ENCODE results near the gene RAF1. TPM values are rescaled to one million over a fixed set of nuclear protein-coding genes. Genes with fewer than 3 reads are reported as not detected.
"Not testable (repeated sequence)": the region's sequence is repeated elsewhere in the genome, so short reads cannot be mapped to it uniquely, and the experiment has no call there.

Gene RAF1
- total and polyA plus RNA-seq, 5 experiments from 2014 or later: 49.4 to 142 (median 75.1) TPM

DNA sequence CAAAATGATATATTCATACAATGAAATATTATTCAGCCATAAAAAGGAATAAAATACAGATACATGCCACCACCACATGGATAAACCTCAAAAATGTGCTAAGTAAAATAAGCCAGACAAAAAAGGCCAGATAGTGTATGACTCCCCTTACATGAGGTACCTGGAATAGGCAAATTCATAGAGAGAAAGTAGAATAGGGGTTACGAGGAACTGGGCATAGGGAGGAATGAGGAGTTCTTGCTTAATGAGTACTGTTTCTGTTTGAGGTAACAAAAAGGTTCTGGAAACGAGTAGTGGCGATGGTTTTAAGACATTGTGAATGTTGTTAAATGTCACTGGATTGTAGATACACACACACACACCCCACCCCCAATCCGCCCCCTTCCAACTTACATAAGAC lies 8.2 kb downstream of the RAF1 start:
- Mint-ChIP-seq H3K27ac (peak overlapping the region in 2 of 10 donors; percentile 3 to 20), H3K4me3 (peak overlapping the region in 4 of 10 donors; percentile 4 to 32 (median 20)), H3K9me3 (peaks cover 0 to 1% (median 0%) of the 10 kb centered on the region in 9 donors), H3K4me1 (peaks cover 35 to 76% (median 67%) of the 10 kb centered on the region in 4 donors), H3K36me3 (peaks cover 0 to 14% (median 7%) of the 10 kb centered on the region in 3 donors), H3K27me3 (no peaks in the 10 kb centered on the region)
- ATAC-seq: no peak
- POLR2A ChIA-PET: interaction anchor here (0.7 kb wide), 1 partner anchor 27 kb away, joined by 7 read pairs; no protein-coding TSS in a partner anchor
- no peak for DNase-seq

- DNase-seq (no peak), ATAC-seq (no peak)
- peak overlapping the region in 4 of 10 donors; percentile 37 to 83 (median 53) for H3K27ac Mint-ChIP-seq
- peaks cover 30 to 74% (median 63%) of the 10 kb centered on the region in 4 donors for H3K4me1 Mint-ChIP-seq
- H3K4me3 Mint-ChIP-seq: peak overlapping the region in 2 of 10 donors; percentile 5 to 16
- H3K9me3 Mint-ChIP-seq: peaks cover 0 to 1% (median 0%) of the 10 kb centered on the region in 9 donors
- H3K36me3 Mint-ChIP-seq: peaks cover 0 to 17% (median 7%) of the 10 kb centered on the region in 3 donors
- H3K27me3 Mint-ChIP-seq: no peaks in the 10 kb centered on the region
- POLR2A ChIA-PET: interaction anchor here (1.1 kb wide), 1 partner anchor 10 kb away, joined by 4 read pairs; the partner anchor contains the start of gene RAF1
Observed at GRCh38 chr3:12653747-12654146, 10.2 kb downstream of the RAF1 start.

GRCh38 chr3:12648384-12648959 lies 15.4 kb downstream of the RAF1 start:
- Mint-ChIP-seq H3K36me3 (peaks cover 0 to 22% (median 0%) of the 10 kb centered on the region in 3 donors), H3K9me3 (no peaks in the 10 kb centered on the region), H3K4me1 (peaks cover 18 to 80% (median 57%) of the 10 kb centered on the region in 4 donors), H3K27ac (peak overlapping the region in 4 of 10 donors; percentile 1 to 82 (median 20)), H3K4me3 (peak overlapping the region in 4 of 10 donors; percentile 2 to 26 (median 10)), H3K27me3 (no peaks in the 10 kb centered on the region)
- no peak for ATAC-seq
- DNase-seq: no peak
- POLR2A ChIA-PET: interaction anchor here (0.6 kb wide), 2 partner anchors 35 to 61 kb away, joined by 3 read pairs; no protein-coding TSS in a partner anchor

DNA sequence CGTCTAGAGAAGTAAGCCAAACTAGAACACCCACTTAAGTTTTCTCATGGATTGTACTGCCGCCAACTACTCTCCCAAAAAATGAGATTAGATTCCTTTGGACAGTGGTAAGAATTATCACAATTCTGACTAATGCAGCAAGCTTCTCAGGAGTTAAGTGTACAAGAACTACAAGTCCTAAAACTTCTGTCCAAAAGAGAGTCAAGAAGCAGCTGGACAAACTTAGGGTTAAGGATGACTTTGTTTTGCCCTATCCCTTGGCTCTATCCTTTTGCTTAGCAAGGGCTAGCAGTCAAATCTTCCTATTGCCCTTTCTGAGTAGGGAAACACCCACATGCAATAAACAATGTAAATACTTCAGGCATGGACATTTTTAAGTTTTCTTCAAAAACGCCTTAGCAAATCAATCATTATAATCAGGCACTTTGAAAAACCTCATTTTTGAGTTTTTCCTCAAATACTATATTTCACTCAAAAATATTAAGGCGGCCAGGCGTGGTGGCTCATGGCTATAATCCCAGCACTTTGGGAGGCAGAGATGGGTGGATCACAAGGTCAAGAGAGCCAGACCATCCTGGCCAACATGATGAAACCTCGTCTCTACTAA lies 19.5 kb downstream of the RAF1 start:
- ATAC-seq (no peak), DNase-seq (no peak)
- peaks cover 0 to 4% (median 0%) of the 10 kb centered on the region in 9 donors for H3K9me3 Mint-ChIP-seq
- POLR2A ChIA-PET: no interaction called here
- H3K36me3 Mint-ChIP-seq: peaks cover 0 to 15% (median 0%) of the 10 kb centered on the region in 3 donors
- peaks cover 15 to 78% (median 50%) of the 10 kb centered on the region in 4 donors for H3K4me1 Mint-ChIP-seq
- no peaks in the 10 kb centered on the region for H3K27me3 Mint-ChIP-seq
- H3K27ac Mint-ChIP-seq: peak overlapping the region in 4 of 10 donors; percentile 13 to 61 (median 47)
- peak overlapping the region in 4 of 10 donors; percentile 3 to 22 (median 14) for H3K4me3 Mint-ChIP-seq

GRCh38 chr3:12643724-12644123 lies 20.2 kb downstream of the RAF1 start:
- H3K27me3 Mint-ChIP-seq: no peaks in the 10 kb centered on the region
- peaks cover 0 to 15% (median 0%) of the 10 kb centered on the region in 3 donors for H3K36me3 Mint-ChIP-seq
- H3K4me3 Mint-ChIP-seq: no peak overlapping the region
- no peak for ATAC-seq
- H3K9me3 Mint-ChIP-seq: peaks cover 0 to 4% (median 0%) of the 10 kb centered on the region in 9 donors
- H3K4me1 Mint-ChIP-seq: peaks cover 18 to 77% (median 51%) of the 10 kb centered on the region in 4 donors
- POLR2A ChIA-PET: no interaction called here
- H3K27ac Mint-ChIP-seq: peak overlapping the region in 3 of 10 donors; percentile 41 to 61 (median 53)
- DNase-seq: no peak

DNA sequence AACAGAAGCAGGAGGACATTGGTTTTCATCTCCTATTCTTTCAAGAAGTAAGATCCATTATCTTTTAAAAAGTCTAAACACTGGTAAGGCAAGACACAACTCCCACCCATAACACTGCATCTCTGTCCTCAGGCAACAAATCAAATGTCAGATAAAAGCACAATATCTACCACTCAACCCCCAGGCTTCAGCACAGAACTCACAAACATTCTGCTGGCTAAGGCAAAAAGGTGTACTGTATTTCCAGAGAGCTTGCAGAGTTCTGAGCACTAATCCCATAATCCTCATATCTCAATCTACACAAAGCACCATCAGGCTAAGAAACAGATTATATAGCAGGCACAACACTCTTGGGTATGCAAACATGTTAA lies 20.9 kb downstream of the RAF1 start:
- POLR2A ChIA-PET: interaction anchor here (0.7 kb wide), 3 partner anchors 21 to 244 kb away, joined by 3 read pairs; no protein-coding TSS in a partner anchor
- Mint-ChIP-seq H3K9me3 (peaks cover 0 to 4% (median 0%) of the 10 kb centered on the region in 9 donors), H3K4me3 (peak overlapping the region in 4 of 10 donors; percentile 4 to 50 (median 38)), H3K36me3 (peaks cover 0 to 18% (median 3%) of the 10 kb centered on the region in 3 donors), H3K27ac (peak overlapping the region in 8 of 10 donors; percentile 8 to 80 (median 42)), H3K27me3 (no peaks in the 10 kb centered on the region), H3K4me1 (peaks cover 18 to 77% (median 50%) of the 10 kb centered on the region in 4 donors)
- DNase-seq: no peak
- ATAC-seq: no peak

- H3K4me3 Mint-ChIP-seq, POLR2A ChIA-PET, H3K27ac Mint-ChIP-seq, DNase-seq, H3K9me3 Mint-ChIP-seq, H3K27me3 Mint-ChIP-seq, ATAC-seq: not testable (repeated sequence)
- Mint-ChIP-seq H3K36me3 (peaks cover 0 to 30% (median 5%) of the 10 kb centered on the region in 3 donors), H3K4me1 (peaks cover 16 to 75% (median 55%) of the 10 kb centered on the region in 4 donors)
Observed at GRCh38 chr3:12640853-12641252, 23.1 kb downstream of the RAF1 start.

GRCh38 chr3:12638105-12638504 lies 25.8 kb downstream of the RAF1 start:
- Mint-ChIP-seq H3K27me3 (no peaks in the 10 kb centered on the region), H3K27ac (peak overlapping the region in 5 of 10 donors; percentile 8 to 68 (median 30)), H3K36me3 (peaks cover 0 to 32% (median 7%) of the 10 kb centered on the region in 3 donors), H3K4me1 (peaks cover 15 to 64% (median 55%) of the 10 kb centered on the region in 4 donors), H3K9me3 (peaks cover 0 to 4% (median 0%) of the 10 kb centered on the region in 9 donors), H3K4me3 (peak overlapping the region in 1 of 10 donors; percentile 17)
- DNase-seq (no peak), ATAC-seq (no peak)
- POLR2A ChIA-PET: no interaction called here

GRCh38 chr3:12633108-12633507 lies 30.8 kb downstream of the RAF1 start:
- peaks cover 0 to 23% (median 6%) of the 10 kb centered on the region in 3 donors for H3K36me3 Mint-ChIP-seq
- POLR2A ChIA-PET: no interaction called here
- peak overlapping the region in 3 of 10 donors; percentile 15 to 84 (median 41) for H3K27ac Mint-ChIP-seq
- H3K9me3 Mint-ChIP-seq: no peaks in the 10 kb centered on the region
- H3K27me3 Mint-ChIP-seq: no peaks in the 10 kb centered on the region
- no peak overlapping the region for H3K4me3 Mint-ChIP-seq
- ATAC-seq (no peak), DNase-seq (no peak)
- peaks cover 13 to 67% (median 61%) of the 10 kb centered on the region in 4 donors for H3K4me1 Mint-ChIP-seq

DNA sequence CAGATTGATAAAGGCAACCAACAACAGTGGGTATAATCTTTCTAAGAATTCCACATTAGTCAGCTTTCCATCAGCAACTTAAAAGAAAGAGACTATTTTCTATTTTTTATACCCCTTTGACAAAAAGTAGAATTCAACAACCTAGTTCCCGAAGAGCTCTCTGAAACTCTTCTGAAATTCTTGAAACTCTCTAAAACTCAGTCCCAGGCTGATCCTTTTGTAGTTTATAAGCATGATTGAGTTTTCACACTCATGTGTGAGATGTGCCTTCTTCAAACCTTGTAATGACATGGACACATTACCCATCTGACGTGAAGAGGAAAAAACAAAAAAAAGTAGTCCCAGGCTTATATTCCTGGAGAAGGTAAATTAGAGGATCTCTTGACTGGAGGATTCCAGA lies 31.4 kb downstream of the RAF1 start:
- POLR2A ChIA-PET: no interaction called here
- Mint-ChIP-seq H3K36me3 (peaks cover 0 to 19% (median 2%) of the 10 kb centered on the region in 3 donors), H3K4me1 (peaks cover 14 to 69% (median 61%) of the 10 kb centered on the region in 4 donors), H3K4me3 (peak overlapping the region in 2 of 10 donors; percentile 3 to 53), H3K27ac (peak overlapping the region in 4 of 10 donors; percentile 1 to 64 (median 37)), H3K27me3 (no peaks in the 10 kb centered on the region), H3K9me3 (no peaks in the 10 kb centered on the region)
- ATAC-seq (no peak), DNase-seq (no peak)

DNA sequence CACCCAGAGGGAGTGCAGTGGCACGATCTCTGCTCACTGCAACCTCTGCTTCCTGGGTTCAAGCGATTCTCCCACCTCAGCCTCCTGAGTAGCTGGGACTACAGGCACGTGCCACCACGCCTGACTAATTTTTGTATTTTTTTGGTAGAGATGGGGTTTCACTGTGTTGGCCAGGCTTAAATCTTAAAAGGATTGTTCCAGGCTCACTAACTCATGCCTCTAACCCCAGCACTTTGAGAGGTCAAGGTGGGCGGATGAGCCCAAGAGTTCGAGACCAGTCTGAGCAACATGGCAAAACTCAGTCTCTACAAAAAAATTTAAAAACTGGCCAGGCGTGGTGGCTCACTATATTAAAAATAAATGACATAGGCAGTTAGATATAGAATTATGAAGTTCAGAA lies 33.1 kb downstream of the RAF1 start:
- H3K27me3 Mint-ChIP-seq, ATAC-seq, POLR2A ChIA-PET, DNase-seq, H3K4me3 Mint-ChIP-seq, H3K9me3 Mint-ChIP-seq: not testable (repeated sequence)
- H3K27ac Mint-ChIP-seq: peak overlapping the region in 3 of 10 donors; percentile 4 to 79 (median 36)
- H3K4me1 Mint-ChIP-seq: peaks cover 19 to 72% (median 57%) of the 10 kb centered on the region in 4 donors
- peaks cover 0 to 11% (median 2%) of the 10 kb centered on the region in 3 donors for H3K36me3 Mint-ChIP-seq

DNA sequence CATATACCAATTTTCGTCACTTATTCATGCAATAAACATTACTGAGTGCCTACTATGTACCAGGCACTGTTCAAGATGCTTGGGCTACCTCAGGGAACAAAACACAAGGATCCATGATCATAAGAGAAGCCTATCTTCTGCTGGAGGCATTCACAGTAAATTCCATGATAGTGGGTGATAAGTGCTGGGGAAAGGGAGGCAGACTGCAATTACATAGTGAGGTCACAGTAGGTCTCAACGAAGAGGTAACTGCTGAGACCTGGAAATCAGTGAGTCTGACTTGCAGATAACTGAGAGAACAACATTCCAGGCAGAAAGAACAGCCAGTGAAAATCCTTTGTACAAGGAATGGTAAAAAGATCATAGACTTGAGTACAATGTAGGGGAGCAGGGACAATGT lies 33.6 kb downstream of the RAF1 start:
- Mint-ChIP-seq H3K4me1 (peaks cover 24 to 77% (median 63%) of the 10 kb centered on the region in 4 donors), H3K27me3 (no peaks in the 10 kb centered on the region), H3K27ac (peak overlapping the region in 5 of 10 donors; percentile 10 to 79 (median 69)), H3K9me3 (no peaks in the 10 kb centered on the region), H3K36me3 (peaks cover 0 to 11% (median 2%) of the 10 kb centered on the region in 3 donors), H3K4me3 (peak overlapping the region in 3 of 10 donors; percentile 5 to 63 (median 46))
- ATAC-seq: no peak
- POLR2A ChIA-PET: no interaction called here
- DNase-seq: no peak
